ENCODE results near the gene WDR31. TPM values are rescaled to one million over a fixed set of nuclear protein-coding genes. Genes with fewer than 3 reads are reported as not detected.

The WDR31 gene
- total RNA-seq, 1 donor from 2014 or later, result 3.0 TPM

DNA sequence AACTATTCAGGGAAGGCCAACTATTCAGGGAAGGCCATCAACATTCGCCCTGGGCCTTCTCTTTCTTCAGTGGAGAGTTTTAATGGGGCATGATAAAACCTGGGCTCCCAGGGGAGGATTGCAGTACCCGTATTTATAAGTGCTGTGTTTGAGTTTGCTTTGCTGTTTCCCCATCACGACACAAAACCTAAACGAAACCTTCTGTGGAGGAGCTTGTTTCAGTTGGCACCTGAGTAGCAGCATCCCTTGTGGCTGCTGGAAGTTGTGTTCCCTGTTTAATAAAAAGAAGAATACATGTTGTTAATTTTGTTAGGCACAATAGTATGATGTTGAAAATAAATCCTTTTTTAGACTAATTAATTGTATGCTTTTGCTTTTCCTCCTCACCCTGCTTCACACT, 8.3 kb downstream of the WDR31 start:
- no peak for DNase-seq (ENCODE audit: low read depth)
- H3K4me3 ChIP-seq (ENCODE audit: low read depth, low read length), result no peak overlapping the region
- no peaks in the 10 kb centered on the region for H3K27me3 ChIP-seq (ENCODE audit: control insufficient read depth, insufficient read depth, low read length)
- TF ChIP-seq, protein P1, sequence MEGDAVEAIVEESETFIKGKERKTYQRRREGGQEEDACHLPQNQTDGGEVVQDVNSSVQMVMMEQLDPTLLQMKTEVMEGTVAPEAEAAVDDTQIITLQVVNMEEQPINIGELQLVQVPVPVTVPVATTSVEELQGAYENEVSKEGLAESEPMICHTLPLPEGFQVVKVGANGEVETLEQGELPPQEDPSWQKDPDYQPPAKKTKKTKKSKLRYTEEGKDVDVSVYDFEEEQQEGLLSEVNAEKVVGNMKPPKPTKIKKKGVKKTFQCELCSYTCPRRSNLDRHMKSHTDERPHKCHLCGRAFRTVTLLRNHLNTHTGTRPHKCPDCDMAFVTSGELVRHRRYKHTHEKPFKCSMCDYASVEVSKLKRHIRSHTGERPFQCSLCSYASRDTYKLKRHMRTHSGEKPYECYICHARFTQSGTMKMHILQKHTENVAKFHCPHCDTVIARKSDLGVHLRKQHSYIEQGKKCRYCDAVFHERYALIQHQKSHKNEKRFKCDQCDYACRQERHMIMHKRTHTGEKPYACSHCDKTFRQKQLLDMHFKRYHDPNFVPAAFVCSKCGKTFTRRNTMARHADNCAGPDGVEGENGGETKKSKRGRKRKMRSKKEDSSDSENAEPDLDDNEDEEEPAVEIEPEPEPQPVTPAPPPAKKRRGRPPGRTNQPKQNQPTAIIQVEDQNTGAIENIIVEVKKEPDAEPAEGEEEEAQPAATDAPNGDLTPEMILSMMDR (IDR thresholded peaks at IDR 0.05; ENCODE audit: insufficient read depth, low read length, poor library complexity, severe bottlenecking), result no peak
- H3K36me3 ChIP-seq (ENCODE audit: control insufficient read depth, insufficient read depth, low read length), result no peaks in the 10 kb centered on the region

DNA sequence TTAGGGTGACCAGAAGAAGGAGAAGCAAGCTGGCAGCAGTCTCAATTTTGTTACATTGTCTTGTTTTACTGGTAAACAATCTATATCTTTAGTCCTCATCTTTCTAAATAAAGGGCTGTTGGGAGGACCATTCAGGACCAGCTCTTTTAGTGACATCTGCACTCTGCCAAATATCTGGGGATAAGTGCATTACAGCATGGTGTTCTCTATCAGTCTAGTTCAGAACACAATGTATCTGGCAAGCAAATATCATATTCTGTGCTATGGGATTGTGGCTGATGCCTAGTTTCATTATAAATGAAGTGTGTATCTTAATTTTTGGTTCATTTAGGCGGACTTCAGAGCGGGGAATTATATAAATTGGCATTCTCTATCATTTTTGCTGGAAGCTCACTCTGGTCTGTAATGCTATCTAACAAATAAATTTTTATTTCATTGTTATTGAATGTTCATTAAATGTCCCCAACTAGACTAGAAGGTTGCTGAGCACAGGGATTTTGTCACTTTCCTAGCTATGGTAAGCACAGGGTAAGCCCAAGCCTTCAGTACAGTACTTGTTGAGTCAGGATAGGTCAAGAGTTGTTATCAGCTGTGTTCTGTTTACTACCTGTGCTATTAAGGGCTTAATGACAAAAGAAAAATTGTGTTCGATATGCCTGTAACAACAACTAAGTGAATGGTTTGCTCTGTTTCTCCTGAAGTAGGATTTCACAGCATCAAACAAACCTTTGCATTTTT, 11.9 kb downstream of the WDR31 start:
- TF ChIP-seq, protein P1 (IDR thresholded peaks at IDR 0.05; ENCODE audit: insufficient read depth, low read length, poor library complexity, severe bottlenecking), result no peak
- no peaks in the 10 kb centered on the region for H3K36me3 ChIP-seq (ENCODE audit: control insufficient read depth, insufficient read depth, low read length)
- no peak for DNase-seq (ENCODE audit: low read depth)
- no peaks in the 10 kb centered on the region for H3K27me3 ChIP-seq (ENCODE audit: control insufficient read depth, insufficient read depth, low read length)
- H3K4me3 ChIP-seq (ENCODE audit: low read depth, low read length), result no peak overlapping the region

DNA sequence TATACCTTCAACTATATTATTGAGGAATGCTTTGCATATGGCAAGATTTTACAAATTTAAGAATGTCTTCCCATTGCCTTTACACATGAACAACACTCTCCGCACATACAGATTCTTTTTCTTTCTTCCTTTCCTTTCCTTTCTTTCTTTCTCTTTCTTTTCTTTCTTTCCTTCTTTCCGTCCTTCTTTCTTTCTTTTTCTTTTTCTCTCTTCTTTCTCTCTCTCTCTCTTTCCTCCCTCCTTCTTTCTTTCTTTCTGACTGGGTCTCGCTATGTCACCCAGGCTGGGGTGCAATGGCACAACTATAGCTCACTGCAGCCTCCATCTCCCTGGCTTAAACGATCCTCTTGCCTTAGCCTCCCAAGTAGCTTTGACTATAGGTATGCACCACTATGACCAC, 13.8 kb downstream of the WDR31 start:
- DNase-seq (ENCODE audit: low read depth), result no peak
- TF ChIP-seq, protein P1 (IDR thresholded peaks at IDR 0.05; ENCODE audit: insufficient read depth, low read length, poor library complexity, severe bottlenecking), result no peak
- Histone ChIP-seq H3K27me3 (ENCODE audit: control insufficient read depth, insufficient read depth, low read length) (no peaks in the 10 kb centered on the region), H3K4me3 (ENCODE audit: low read depth, low read length) (no peak overlapping the region), H3K36me3 (ENCODE audit: control insufficient read depth, insufficient read depth, low read length) (no peaks in the 10 kb centered on the region)

DNA sequence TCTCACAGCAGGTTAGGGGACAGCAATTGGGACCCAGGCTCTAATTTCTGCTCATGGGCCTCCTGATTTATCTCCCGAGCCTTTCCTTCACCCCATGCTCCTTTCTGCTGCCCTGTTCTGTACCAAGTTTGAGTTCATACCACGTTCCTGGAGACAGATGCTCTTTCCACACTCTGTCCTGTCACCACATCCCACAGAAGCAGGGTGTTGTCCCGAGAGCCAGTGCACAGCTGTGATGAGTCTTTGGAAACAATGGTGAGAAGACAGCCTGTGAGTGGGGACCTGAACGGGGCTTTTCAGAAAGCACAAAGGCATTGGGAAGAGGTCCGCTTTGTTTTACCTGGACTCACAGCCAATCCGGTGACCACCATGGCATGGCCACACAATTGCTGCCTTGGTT, 17.4 kb downstream of the WDR31 start:
- no peak for DNase-seq (ENCODE audit: low read depth)
- TF ChIP-seq, protein P1 (IDR thresholded peaks at IDR 0.05; ENCODE audit: insufficient read depth, low read length, poor library complexity, severe bottlenecking), result no peak
- H3K36me3 ChIP-seq (ENCODE audit: control insufficient read depth, insufficient read depth, low read length), result no peaks in the 10 kb centered on the region
- H3K4me3 ChIP-seq (ENCODE audit: low read depth, low read length), result no peak overlapping the region
- no peaks in the 10 kb centered on the region for H3K27me3 ChIP-seq (ENCODE audit: control insufficient read depth, insufficient read depth, low read length)

DNA sequence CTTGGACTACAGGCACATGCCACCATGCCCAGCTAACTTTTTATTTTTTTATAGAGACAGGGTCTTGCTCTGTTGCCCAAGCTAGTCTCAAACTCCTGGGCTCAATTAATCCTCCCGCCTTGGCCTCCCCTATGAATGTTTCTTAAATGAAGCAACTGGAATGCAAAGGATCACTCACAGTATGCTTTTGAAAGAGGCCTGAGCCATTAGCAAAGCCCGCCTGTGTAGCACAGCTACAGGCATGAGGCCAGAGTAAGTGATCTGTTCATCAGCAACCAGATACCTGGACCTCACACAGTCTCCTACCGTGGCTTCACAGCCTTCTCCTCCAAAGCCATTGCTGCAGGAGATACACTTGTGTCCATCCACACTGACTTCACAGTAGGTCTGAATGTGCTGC, 20.0 kb downstream of the WDR31 start:
- H3K27me3 ChIP-seq (ENCODE audit: control insufficient read depth, insufficient read depth, low read length), result no peaks in the 10 kb centered on the region
- H3K4me3 ChIP-seq (ENCODE audit: low read depth, low read length), result no peak overlapping the region
- no peaks in the 10 kb centered on the region for H3K36me3 ChIP-seq (ENCODE audit: control insufficient read depth, insufficient read depth, low read length)
- no peak for DNase-seq (ENCODE audit: low read depth)
- TF ChIP-seq, protein P1 (IDR thresholded peaks at IDR 0.05; ENCODE audit: insufficient read depth, low read length, poor library complexity, severe bottlenecking), result no peak

DNA sequence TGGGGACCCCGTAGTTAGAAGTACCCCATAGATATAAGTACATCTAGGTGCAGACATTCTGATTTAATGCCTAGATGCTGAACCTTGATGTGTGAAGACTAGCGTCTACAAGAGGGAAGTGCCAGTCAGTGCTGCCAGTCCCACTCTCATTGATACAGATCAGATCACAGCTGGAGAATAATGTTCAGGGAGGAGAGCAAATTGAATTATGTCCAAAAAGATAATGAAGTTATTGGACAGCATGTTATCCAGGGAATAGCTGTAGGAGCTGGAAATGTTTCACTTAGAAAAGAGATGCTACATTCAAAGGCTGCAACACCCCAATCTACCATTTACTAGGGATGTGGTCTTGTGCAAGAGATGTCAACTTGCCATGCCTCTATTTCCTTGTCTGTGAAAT, 21.0 kb downstream of the WDR31 start:
- TF ChIP-seq, protein P1 (IDR thresholded peaks at IDR 0.05; ENCODE audit: insufficient read depth, low read length, poor library complexity, severe bottlenecking), result no peak
- Histone ChIP-seq H3K4me3 (ENCODE audit: low read depth, low read length) (no peak overlapping the region), H3K36me3 (ENCODE audit: control insufficient read depth, insufficient read depth, low read length) (no peaks in the 10 kb centered on the region), H3K27me3 (ENCODE audit: control insufficient read depth, insufficient read depth, low read length) (no peaks in the 10 kb centered on the region)
- no peak for DNase-seq (ENCODE audit: low read depth)

All from kidney epithelial cell (primary cell).